ENCODE data around the gene AGPAT2. TPM values are rescaled to one million over a fixed set of nuclear protein-coding genes. Genes with fewer than 3 reads are reported as not detected.
"Not testable (repeated sequence)": the region's sequence is repeated elsewhere in the genome, so short reads cannot be mapped to it uniquely, and the experiment has no call there.

AGPAT2 gene
- total RNA-seq, 2 donors from 2014 or later, result 94.2 to 275 TPM

DNA sequence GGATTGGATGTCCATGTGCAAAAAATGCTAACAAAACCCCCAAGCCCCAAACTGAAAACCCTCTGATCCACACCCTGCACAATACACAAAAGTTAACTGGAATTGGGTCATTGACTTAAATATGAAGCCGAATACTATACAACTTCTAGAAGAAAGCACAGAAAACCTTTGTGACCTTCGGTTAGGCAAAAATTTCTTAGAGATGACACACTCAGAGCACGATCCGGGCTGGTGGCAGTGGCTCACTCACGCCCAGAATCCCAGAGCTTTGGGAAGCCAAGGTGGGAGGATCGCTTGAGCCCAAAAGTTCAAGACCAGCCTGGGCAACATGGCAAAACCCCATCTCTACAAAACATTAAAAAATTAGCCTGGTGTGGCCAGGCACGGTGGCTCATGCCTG lies 23.3 kb upstream of the AGPAT2 start:
- 92 to 94% methylated on average over 6 to 7 of the region's 7 CpGs for WGBS, 2 donors
- intact Hi-C loops (cut with DNase I), result no loop called here
- TF ChIP-seq, protein P1, sequence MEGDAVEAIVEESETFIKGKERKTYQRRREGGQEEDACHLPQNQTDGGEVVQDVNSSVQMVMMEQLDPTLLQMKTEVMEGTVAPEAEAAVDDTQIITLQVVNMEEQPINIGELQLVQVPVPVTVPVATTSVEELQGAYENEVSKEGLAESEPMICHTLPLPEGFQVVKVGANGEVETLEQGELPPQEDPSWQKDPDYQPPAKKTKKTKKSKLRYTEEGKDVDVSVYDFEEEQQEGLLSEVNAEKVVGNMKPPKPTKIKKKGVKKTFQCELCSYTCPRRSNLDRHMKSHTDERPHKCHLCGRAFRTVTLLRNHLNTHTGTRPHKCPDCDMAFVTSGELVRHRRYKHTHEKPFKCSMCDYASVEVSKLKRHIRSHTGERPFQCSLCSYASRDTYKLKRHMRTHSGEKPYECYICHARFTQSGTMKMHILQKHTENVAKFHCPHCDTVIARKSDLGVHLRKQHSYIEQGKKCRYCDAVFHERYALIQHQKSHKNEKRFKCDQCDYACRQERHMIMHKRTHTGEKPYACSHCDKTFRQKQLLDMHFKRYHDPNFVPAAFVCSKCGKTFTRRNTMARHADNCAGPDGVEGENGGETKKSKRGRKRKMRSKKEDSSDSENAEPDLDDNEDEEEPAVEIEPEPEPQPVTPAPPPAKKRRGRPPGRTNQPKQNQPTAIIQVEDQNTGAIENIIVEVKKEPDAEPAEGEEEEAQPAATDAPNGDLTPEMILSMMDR (IDR thresholded peaks at IDR 0.05), result no peak
- no peak for TF ChIP-seq POLR2A (IDR thresholded peaks at IDR 0.05)
- no peaks in the 10 kb centered on the region for H3K36me3 ChIP-seq (replicated peaks in 1 of 2; ENCODE audit: insufficient read depth in 1 of 2, low read depth in 2 of 2)
- H3K27ac ChIP-seq, result no peak overlapping the region
- H3K27me3 ChIP-seq, result no peaks in the 10 kb centered on the region
- no peak overlapping the region for H3K4me3 ChIP-seq
- DNase-seq (no peak), ATAC-seq (no peak)
- no peaks in the 10 kb centered on the region for H3K9me3 ChIP-seq
- H3K4me1 ChIP-seq, result peaks cover 23% of the 10 kb centered on the region

DNA sequence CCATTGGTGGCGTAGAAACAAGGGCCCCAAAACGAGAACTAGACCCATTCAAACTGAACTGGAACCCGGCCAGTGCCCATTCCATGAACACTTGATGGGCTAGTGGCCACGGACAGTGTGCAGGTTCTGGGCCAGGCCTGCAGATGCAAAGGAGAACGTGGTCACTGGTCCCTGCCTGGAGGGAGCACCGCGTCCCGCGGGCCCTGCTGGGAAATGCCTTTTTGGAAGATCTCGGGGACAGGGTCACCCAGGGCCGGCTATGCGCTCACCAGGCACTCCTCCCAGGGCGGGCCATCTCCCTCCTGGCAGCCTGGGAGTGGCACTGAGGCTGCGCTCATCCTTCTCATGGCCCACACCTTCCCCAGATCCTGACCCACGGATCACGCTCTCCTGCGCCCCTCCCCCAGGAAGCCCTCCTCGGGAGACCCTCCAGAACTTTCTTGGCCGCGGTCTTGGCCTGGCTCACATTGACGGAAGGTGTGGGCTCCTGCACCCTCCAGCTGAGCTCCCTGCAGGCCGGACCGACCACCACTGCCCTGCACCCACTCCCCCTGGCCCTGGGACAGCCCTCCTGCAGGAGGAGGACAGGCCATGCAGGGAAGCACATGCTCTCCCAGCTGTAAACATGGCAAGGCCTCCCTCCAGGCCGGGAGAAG lies 22.3 kb upstream of the AGPAT2 start:
- Histone ChIP-seq H3K9me3 (no peaks in the 10 kb centered on the region), H3K27ac (no peak overlapping the region), H3K4me1 (peaks cover 23% of the 10 kb centered on the region), H3K27me3 (no peaks in the 10 kb centered on the region), H3K36me3 (replicated peaks in 1 of 2; ENCODE audit: insufficient read depth in 1 of 2, low read depth in 2 of 2) (no peaks in the 10 kb centered on the region), H3K4me3 (no peak overlapping the region)
- no peak for DNase-seq
- WGBS, 2 donors, result 91 to 93% methylated on average over 20 to 23 of the region's 24 CpGs
- no peak for ATAC-seq
- TF ChIP-seq, protein P1 (IDR thresholded peaks at IDR 0.05), result no peak
- no peak for TF ChIP-seq POLR2A (IDR thresholded peaks at IDR 0.05)
- intact Hi-C loops (cut with DNase I), result no loop called here

DNA sequence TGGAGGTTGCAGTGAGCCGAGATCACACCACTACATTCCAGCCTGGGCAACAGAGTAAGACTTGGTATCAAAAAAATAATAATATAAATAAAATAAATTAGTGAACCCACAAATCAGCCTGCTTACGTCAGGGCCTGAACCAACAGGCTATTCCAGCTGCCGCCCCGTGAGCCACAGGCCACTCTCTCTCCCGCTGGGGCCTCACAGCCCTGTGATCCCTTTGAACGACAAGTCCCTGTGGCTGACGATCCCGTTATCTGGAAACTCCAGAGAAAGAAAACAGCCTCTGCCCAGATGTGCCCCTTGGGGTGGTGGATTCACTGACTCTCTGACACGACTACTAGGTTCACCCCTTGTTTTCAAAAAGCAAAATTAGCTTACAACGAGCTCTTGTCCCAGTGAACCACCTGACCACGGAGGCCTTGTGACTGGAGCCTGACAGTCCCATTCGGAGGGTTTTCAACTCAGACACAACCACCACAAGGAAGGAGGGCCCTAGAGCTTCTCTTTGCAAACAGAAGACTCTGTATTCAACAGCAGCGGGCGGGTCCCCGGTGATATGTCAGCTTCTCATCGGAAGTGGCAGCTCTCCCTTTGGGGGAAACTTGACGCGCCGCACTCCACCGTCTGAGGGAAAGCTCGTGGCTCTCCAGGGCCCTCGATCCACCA lies 20.7 kb upstream of the AGPAT2 start:
- DNase-seq (no peak), ATAC-seq (no peak)
- no peaks in the 10 kb centered on the region for H3K36me3 ChIP-seq (replicated peaks in 1 of 2; ENCODE audit: insufficient read depth in 1 of 2, low read depth in 2 of 2)
- no peaks in the 10 kb centered on the region for H3K9me3 ChIP-seq
- 86 to 88% methylated on average over 21 of the region's 22 CpGs for whole genome bisulfite sequencing, 2 donors
- TF ChIP-seq, protein P1 (IDR thresholded peaks at IDR 0.05), result no peak
- no peak for TF ChIP-seq POLR2A (IDR thresholded peaks at IDR 0.05)
- H3K4me3 ChIP-seq, result no peak overlapping the region
- H3K27me3 ChIP-seq, result no peaks in the 10 kb centered on the region
- intact Hi-C loops (cut with DNase I), result no loop called here
- H3K4me1 ChIP-seq, result peaks cover 17% of the 10 kb centered on the region
- H3K27ac ChIP-seq, result no peak overlapping the region

DNA sequence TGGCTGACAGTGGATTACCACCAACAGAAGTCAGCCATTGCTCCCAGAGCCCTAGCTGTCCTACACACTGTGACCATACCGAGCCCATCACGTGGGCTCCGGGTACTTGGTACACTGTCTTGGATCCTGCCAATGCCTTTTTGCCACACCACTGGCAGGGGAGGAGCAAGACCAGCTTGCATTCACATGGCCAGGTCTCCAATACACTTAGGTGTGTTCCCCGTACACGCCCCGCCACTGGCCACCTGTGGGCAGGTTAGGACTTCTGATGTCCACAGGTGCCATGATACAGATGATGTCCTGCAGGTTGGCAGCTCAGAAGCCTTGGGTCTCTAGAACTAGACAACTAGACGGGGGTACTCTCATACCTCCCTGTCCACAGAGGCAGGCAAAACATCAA lies 19.8 kb upstream of the AGPAT2 start:
- H3K36me3 ChIP-seq (replicated peaks in 1 of 2; ENCODE audit: insufficient read depth in 1 of 2, low read depth in 2 of 2), result no peaks in the 10 kb centered on the region
- DNase-seq (no peak), ATAC-seq (no peak)
- H3K27ac ChIP-seq, result no peak overlapping the region
- H3K4me3 ChIP-seq, result no peak overlapping the region
- 99 to 100% methylated on average over 2 to 7 of the region's 7 CpGs for WGBS, 2 donors
- intact Hi-C loops (cut with DNase I), result no loop called here
- TF ChIP-seq, protein P1 (IDR thresholded peaks at IDR 0.05), result no peak
- no peak for TF ChIP-seq POLR2A (IDR thresholded peaks at IDR 0.05)
- no peaks in the 10 kb centered on the region for H3K27me3 ChIP-seq
- H3K4me1 ChIP-seq, result peaks cover 11% of the 10 kb centered on the region
- H3K9me3 ChIP-seq, result no peaks in the 10 kb centered on the region

DNA sequence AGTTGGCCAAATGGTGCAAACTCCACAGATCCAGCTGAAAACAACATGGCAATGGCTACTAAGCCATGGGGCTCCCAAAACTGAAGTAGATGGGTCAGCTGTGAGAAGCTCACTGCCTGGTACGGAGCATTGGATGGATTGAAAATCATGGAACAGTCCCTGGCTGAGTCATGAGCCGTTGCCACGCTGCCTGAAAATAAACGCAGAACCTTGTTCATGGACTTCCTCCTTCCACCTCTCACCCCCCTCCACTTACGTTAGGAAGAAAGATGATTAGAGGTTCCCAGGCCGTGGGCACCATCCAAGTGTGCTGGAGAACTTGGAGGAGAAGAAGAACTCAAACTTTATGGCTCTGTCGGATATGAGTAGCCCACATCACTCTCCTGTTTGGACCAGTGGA lies 18.3 kb upstream of the AGPAT2 start:
- ATAC-seq, result no peak
- H3K4me1 ChIP-seq, result no peaks in the 10 kb centered on the region

DNA sequence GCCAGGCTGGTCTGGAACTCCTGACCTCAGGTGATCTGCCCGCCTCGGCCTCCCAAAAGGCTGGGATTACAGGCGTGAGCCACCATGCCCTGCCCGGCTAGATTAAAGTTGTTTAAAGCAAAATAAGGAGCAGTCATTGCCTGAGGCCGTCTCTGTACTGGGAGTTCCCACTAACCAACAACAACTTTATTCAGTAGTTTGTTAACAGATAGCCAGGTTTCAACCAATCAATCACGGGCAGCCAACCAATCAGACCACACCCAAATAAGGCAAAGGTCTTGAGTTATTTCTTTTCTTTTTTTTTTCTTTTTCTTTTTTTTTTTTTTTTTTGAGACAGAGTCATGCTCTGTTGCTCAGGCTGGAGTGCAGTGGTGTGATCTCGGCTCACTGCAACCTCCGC lies 17.5 kb upstream of the AGPAT2 start:
- H3K4me1 ChIP-seq; H3K27ac ChIP-seq; H3K27me3 ChIP-seq; intact Hi-C loops (cut with DNase I); H3K4me3 ChIP-seq; H3K36me3 ChIP-seq (replicated peaks in 1 of 2; ENCODE audit: insufficient read depth in 1 of 2, low read depth in 2 of 2); ATAC-seq; H3K9me3 ChIP-seq; DNase-seq: not testable (repeated sequence)
- WGBS, 2 donors, result 91 to 94% methylated on average over 8 of the region's 8 CpGs

More for the DNA sequence above, 18.3 kb upstream of the AGPAT2 start:
- Histone ChIP-seq H3K9me3 (no peaks in the 10 kb centered on the region), H3K27me3 (no peaks in the 10 kb centered on the region), H3K36me3 (replicated peaks in 1 of 2; ENCODE audit: insufficient read depth in 1 of 2, low read depth in 2 of 2) (no peaks in the 10 kb centered on the region), H3K27ac (no peak overlapping the region), H3K4me3 (no peak overlapping the region)
- WGBS, 2 donors, result 74 to 100% methylated on average over 6 to 7 of the region's 7 CpGs
- intact Hi-C loops (cut with DNase I), result no loop called here
- TF ChIP-seq, protein P1 (IDR thresholded peaks at IDR 0.05), result no peak
- no peak for TF ChIP-seq POLR2A (IDR thresholded peaks at IDR 0.05)
- no peak for DNase-seq

Data from body of pancreas (tissue), 4 donors.